Stimulated activated CD4-positive, alpha-beta T cell treated with anti-CD3 and anti-CD28 coated beads, Interleukin-4, amount 100 ng/mL, for 1 hour (primary cell): ENCODE measurements around the gene ASCL1.

Experiments used
- DNase-seq: peaks from one replicate; pipeline ENCODE4 v3.0.0-alpha.2; 2020

ASCL1 gene

DNA sequence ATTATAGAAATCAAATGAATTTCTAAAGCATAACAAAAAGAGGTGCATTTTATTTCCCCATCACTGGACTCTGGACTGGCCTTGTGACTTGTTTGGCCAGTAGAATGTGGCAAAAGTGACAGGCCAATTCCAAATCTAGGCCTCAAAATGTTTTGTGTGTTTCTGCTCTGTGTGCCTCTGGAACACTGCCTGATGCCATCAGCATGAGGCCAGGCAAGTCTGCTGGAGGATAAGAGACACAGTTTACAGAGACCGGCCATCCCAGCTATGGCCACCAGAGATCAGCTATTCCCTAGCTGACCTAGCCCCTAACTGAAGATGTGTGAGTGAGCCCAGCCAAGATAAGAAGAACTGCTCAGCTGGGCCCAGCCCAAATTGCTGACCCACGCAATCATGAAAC, 32.9 kb downstream of the ASCL1 start:
- DNase-seq: no peak

DNA sequence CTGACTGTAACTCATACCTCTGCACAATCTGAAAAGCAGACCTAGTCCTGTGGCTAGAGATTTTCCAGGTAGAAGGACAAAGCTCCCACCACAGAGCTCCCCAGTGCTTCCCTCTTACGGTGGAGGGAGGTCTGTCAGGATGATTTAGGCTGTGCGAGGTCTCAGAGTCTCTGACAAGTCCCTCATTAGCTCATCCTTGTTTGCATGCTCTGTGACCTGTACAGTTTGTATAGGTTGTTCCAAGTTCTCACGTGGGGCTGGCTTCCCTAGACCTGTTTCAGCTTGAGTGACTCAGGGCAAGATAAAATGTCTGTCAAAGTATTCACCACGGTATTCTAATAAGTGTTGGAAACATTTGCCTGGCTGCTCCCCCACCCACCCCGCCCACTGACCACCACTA, 34.8 kb downstream of the ASCL1 start:
- DNase-seq: no peak

DNA sequence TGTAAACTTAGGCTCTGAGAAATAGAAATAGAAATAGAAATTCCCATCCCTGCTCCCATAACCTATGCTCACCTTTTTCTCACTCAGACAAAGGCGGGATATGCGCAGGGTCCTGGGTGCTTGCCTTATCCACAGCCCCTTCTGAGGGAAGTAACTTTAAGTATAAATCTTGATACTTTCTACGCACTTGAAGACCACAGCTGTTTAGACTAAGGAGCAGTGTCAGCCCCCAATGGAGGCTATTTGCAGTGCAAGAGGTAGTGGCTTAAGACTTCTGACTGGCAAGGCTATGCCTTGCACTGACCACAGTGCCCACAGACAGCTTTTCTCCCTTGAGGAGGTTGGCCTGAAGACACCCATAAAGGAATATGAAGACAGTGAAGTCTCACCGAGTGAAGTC, 35.2 kb downstream of the ASCL1 start:
- no peak for DNase-seq

DNA sequence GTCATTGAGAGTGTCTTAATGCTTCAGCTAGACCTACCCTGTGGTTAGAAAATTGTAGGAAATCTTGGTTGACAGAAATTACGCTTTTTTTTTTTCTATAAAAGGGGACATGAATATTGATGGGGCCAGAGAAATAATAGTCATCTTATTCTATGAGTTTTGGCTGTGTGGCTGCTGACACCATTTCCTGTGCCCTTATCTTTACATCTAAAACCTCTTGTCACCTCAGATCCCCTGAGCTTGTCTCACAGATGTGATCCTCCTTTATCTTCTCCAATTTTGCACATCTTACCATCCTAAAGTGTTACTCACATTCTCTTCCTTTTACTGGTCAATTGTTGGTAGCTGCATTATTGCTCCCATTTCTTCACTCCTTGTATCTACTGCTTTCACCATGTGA, 36.1 kb downstream of the ASCL1 start:
- DNase-seq: no peak

DNA sequence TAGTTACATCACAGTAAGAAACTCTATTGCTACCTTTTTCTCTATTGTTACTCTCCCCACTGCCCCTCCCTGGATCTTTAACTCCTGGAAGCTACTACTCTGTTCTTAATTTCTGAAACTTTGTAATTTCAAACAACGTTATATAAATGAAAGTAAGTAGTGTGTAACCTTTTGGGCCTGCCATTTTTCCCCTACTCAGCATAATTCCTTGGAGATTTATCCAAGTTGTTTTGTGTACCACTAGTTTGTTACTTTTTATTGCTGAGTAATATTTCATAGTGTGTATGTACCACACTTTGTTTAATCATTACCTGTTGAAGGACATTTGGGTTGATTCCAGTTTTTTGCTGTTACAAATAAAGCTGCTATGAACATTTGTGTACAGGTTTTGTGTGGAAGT, 37.9 kb downstream of the ASCL1 start:
- no peak for DNase-seq
